ENCODE results near the gene RBM15B. TPM values are rescaled to one million over a fixed set of nuclear protein-coding genes. Genes with fewer than 3 reads are reported as not detected.

The RBM15B gene
- total and polyA plus RNA-seq, 9 of the 15 experiments (the other 6 are each of a cell fraction or from before 2014, with no cell fraction given) = 1.8 to 21.0 (median 10.5) TPM

- Histone ChIP-seq H3K9me3 (replicated peaks; ENCODE audit: control insufficient read depth, insufficient read depth, low read depth, low read length) (no peaks in the 10 kb centered on the region), H2AFZ (ENCODE audit: low read depth, low read length) (no peak overlapping the region), H3K27ac (ENCODE audit: extremely low read depth, low read depth, low read length) (no peak overlapping the region), H3K4me3 (no peak overlapping the region), H3K9me1 (ENCODE audit: control insufficient read depth, insufficient read depth, low read length) (no peaks in the 10 kb centered on the region), H3K79me2 (ENCODE audit: control insufficient read depth, insufficient read depth, low read length) (no peaks in the 10 kb centered on the region), H4K20me1 (replicated peaks; ENCODE audit: control insufficient read depth, insufficient read depth, low read length) (no peaks in the 10 kb centered on the region), H3K27me3 (ENCODE audit: control insufficient read depth in 2 of 2, insufficient read depth in 2 of 2, low read length in 2 of 2) (no peaks in the 10 kb centered on the region; a peak in 1 of 5 replicates), H3K4me2 (ENCODE audit: insufficient read depth, low read length) (no peak overlapping the region), H3K4me1 (replicated peaks in 1 of 2; ENCODE audit: control insufficient read depth in 2 of 2, insufficient read depth in 2 of 2, low read length in 2 of 2) (no peaks in the 10 kb centered on the region; a peak in 1 of 5 replicates), H3K9ac (ENCODE audit: insufficient read depth in 1 of 2, low read depth in 2 of 2, low read length in 2 of 2) (no peak overlapping the region), H3K36me3 (ENCODE audit: control insufficient read depth, insufficient read depth, low read length) (no peaks in the 10 kb centered on the region)
- FAIRE-seq (no peak), DNase-seq (ENCODE audit: extremely low read depth in 1 of 4, low spot score in 3 of 4) (no peak), ATAC-seq (no peak)
- TF ChIP-seq ZNF197 (CRISPR knock-in tag; IDR thresholded peaks at IDR 0.05; ENCODE audit: low read depth) = no peak
- no peak for TF ChIP-seq IRF9 (tag; IDR thresholded peaks at IDR 0.05)
- TF ChIP-seq GTF3C2 (IDR thresholded peaks at IDR 0.05; ENCODE audit: borderline replicate concordance, extremely low read depth, insufficient read length) = no peak
- TF ChIP-seq DMBX1 (CRISPR knock-in tag; IDR thresholded peaks at IDR 0.05; ENCODE audit: borderline replicate concordance) = no peak
- TF ChIP-seq STAT5B (CRISPR knock-in tag; IDR thresholded peaks at IDR 0.05) = no peak
- TF ChIP-seq XRCC3 (IDR thresholded peaks at IDR 0.05) = no peak
- TF ChIP-seq ZFX (CRISPR knock-in tag; IDR thresholded peaks at IDR 0.05) = no peak
- no peak for TF ChIP-seq SMARCC2 (IDR thresholded peaks at IDR 0.05; ENCODE audit: low read depth)
- TF ChIP-seq PBX2 (CRISPR knock-in tag; IDR thresholded peaks at IDR 0.05; ENCODE audit: low read depth) = no peak
- TF ChIP-seq PBX2 (tag; conservative IDR thresholded peaks at IDR 0.05; ENCODE audit: low read depth) = no peak
- no peak for TF ChIP-seq ETS2 (tag; IDR thresholded peaks at IDR 0.05; ENCODE audit: borderline replicate concordance, poor library complexity, severe bottlenecking)
- TF ChIP-seq ZC3H11A (IDR thresholded peaks at IDR 0.05; ENCODE audit: low read depth, low read length) = no peak
- TF ChIP-seq ESRRA (IDR thresholded peaks at IDR 0.05; ENCODE audit: borderline replicate concordance, low read depth) = no peak
- no peak for TF ChIP-seq SRSF7 (optimal IDR thresholded peaks at IDR 0.05; ENCODE audit: low read depth, low read length)
- POLR2A ChIA-PET = interaction anchor here (0.6 kb wide), 1 partner anchor 8 kb away, joined by 3 read pairs; no protein-coding TSS in a partner anchor
- intact Hi-C loops (cut with micrococcal nuclease) (no loop called here), in situ Hi-C loops (cut with MboI) (no loop called here)
- 4% methylated on average over 4 of the region's 4 CpGs for WGBS (ENCODE audit: insufficient coverage, low coverage, missing lambda C conversion rate)
- CTCF ChIA-PET (ENCODE audit: low intra/inter-chr PET ratio) = no interaction called here
- no TSS peak for BruUV-seq (replicated peaks)
Measured at GRCh38 chr3:51353131-51353530, 38.0 kb upstream of the RBM15B start.

Measured in K562 (cell line).